HL-60 (cell line): ENCODE measurements around the gene NDUFV2.

Experiments
- CTCF ChIP-seq: IDR thresholded peaks from one replicate; pipeline ENCODE4 v1.5.1; 2011; ENCODE audit warnings: low read length, control low read depth, inconsistent platforms; ENCODE audit not compliant: insufficient read depth
- POLR2AphosphoS5 ChIP-seq: IDR thresholded peaks from 2 replicates; pipeline ENCODE4 v1.6.1; 2012; ENCODE audit warnings: low read depth
- REST ChIP-seq: IDR thresholded peaks from 2 replicates; pipeline ENCODE4 v1.6.1; 2012; ENCODE audit warnings: low read depth; ENCODE audit not compliant: insufficient replicate concordance

GRCh38 chr18:9070212-9070611 is 32.3 kb upstream of the NDUFV2 start:
- TF ChIP-seq CTCF (no peak), REST (no peak), POLR2AphosphoS5 (no peak)
